ENCODE data around the gene CSF1R.

- TF ChIP-seq, protein P1, sequence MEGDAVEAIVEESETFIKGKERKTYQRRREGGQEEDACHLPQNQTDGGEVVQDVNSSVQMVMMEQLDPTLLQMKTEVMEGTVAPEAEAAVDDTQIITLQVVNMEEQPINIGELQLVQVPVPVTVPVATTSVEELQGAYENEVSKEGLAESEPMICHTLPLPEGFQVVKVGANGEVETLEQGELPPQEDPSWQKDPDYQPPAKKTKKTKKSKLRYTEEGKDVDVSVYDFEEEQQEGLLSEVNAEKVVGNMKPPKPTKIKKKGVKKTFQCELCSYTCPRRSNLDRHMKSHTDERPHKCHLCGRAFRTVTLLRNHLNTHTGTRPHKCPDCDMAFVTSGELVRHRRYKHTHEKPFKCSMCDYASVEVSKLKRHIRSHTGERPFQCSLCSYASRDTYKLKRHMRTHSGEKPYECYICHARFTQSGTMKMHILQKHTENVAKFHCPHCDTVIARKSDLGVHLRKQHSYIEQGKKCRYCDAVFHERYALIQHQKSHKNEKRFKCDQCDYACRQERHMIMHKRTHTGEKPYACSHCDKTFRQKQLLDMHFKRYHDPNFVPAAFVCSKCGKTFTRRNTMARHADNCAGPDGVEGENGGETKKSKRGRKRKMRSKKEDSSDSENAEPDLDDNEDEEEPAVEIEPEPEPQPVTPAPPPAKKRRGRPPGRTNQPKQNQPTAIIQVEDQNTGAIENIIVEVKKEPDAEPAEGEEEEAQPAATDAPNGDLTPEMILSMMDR (conservative IDR thresholded peaks at IDR 0.05; ENCODE audit: low read depth, low read length) = no peak
- TF ChIP-seq EZH2 (IDR thresholded peaks at IDR 0.05; ENCODE audit: borderline replicate concordance, low read depth, low read length, poor library complexity, severe bottlenecking) = no peak
Measured at GRCh38 chr5:150129454-150129812, 43.1 kb upstream of the CSF1R start.
